ENCODE results near the gene GGT6. TPM values are rescaled to one million over a fixed set of nuclear protein-coding genes. Genes with fewer than 3 reads are reported as not detected.

The GGT6 gene
- total RNA-seq, 1 experiment from 2014 or later, result not detected

- no peaks in the 10 kb centered on the region for H3K9me2 ChIP-seq (replicated peaks; ENCODE audit: insufficient read depth, low read length)
- H3K4me1 ChIP-seq (ENCODE audit: low read length), result no peaks in the 10 kb centered on the region
- H3K27ac ChIP-seq (ENCODE audit: low read length), result no peak overlapping the region
- no peak overlapping the region for H3K4me2 ChIP-seq (ENCODE audit: low read depth, low read length, poor library complexity, severe bottlenecking)
- DNase-seq, result no peak
- no peak overlapping the region for H3K4me3 ChIP-seq (ENCODE audit: low read length)
- H4K20me1 ChIP-seq (ENCODE audit: insufficient read depth, low read depth, low read length), result peaks cover 26% of the 10 kb centered on the region; the same call in 1 of the 2 replicates
- H3K79me2 ChIP-seq (ENCODE audit: low read length), result no peaks in the 10 kb centered on the region
- no peak overlapping the region for H3K9ac ChIP-seq (ENCODE audit: low read length)
- H2AFZ ChIP-seq (ENCODE audit: low read length), result no peak overlapping the region
- peaks cover 12% of the 10 kb centered on the region; the same call in 1 of the 2 replicates for H3K36me3 ChIP-seq (ENCODE audit: insufficient read depth, low read length)
- no peaks in the 10 kb centered on the region for H3K9me3 ChIP-seq (ENCODE audit: low read length)
- no peaks in the 10 kb centered on the region for H3K27me3 ChIP-seq (ENCODE audit: low read length)
Measured at GRCh38 chr17:4539025-4539424, 21.4 kb downstream of the GGT6 start.

GRCh38 chr17:4538236-4539002 lies 22.0 kb downstream of the GGT6 start:
- H3K27ac ChIP-seq (ENCODE audit: low read length), result no peak overlapping the region

GRCh38 chr17:4537451-4538235 lies 22.7 kb downstream of the GGT6 start:
- Histone ChIP-seq H3K9ac (ENCODE audit: low read length) (no peak overlapping the region), H3K27me3 (ENCODE audit: low read length) (no peaks in the 10 kb centered on the region), H3K27ac (ENCODE audit: low read length) (no peak overlapping the region), H3K4me3 (ENCODE audit: low read length) (no peak overlapping the region), H3K36me3 (ENCODE audit: insufficient read depth, low read length) (peaks cover 12% of the 10 kb centered on the region; the same call in 1 of the 2 replicates), H4K20me1 (ENCODE audit: insufficient read depth, low read depth, low read length) (peaks cover 23% of the 10 kb centered on the region; the same call in 1 of the 2 replicates), H2AFZ (ENCODE audit: low read length) (no peak overlapping the region), H3K79me2 (ENCODE audit: low read length) (no peaks in the 10 kb centered on the region), H3K9me2 (replicated peaks; ENCODE audit: insufficient read depth, low read length) (no peaks in the 10 kb centered on the region), H3K9me3 (ENCODE audit: low read length) (no peaks in the 10 kb centered on the region), H3K4me1 (ENCODE audit: low read length) (no peaks in the 10 kb centered on the region), H3K4me2 (ENCODE audit: low read depth, low read length, poor library complexity, severe bottlenecking) (no peak overlapping the region)
- no peak for DNase-seq

More at GRCh38 chr17:4538236-4539002, 22.0 kb downstream of the GGT6 start:
- Histone ChIP-seq H2AFZ (ENCODE audit: low read length) (no peak overlapping the region), H3K9me3 (ENCODE audit: low read length) (no peaks in the 10 kb centered on the region), H3K27me3 (ENCODE audit: low read length) (no peaks in the 10 kb centered on the region), H3K36me3 (ENCODE audit: insufficient read depth, low read length) (peaks cover 12% of the 10 kb centered on the region; the same call in 1 of the 2 replicates), H4K20me1 (ENCODE audit: insufficient read depth, low read depth, low read length) (peaks cover 26% of the 10 kb centered on the region; the same call in 1 of the 2 replicates), H3K79me2 (ENCODE audit: low read length) (no peaks in the 10 kb centered on the region), H3K4me2 (ENCODE audit: low read depth, low read length, poor library complexity, severe bottlenecking) (no peak overlapping the region), H3K9me2 (replicated peaks; ENCODE audit: insufficient read depth, low read length) (no peaks in the 10 kb centered on the region), H3K9ac (ENCODE audit: low read length) (no peak overlapping the region), H3K4me1 (ENCODE audit: low read length) (no peaks in the 10 kb centered on the region), H3K4me3 (ENCODE audit: low read length) (no peak overlapping the region)
- no peak for DNase-seq

- Histone ChIP-seq H3K27me3 (ENCODE audit: low read length) (no peaks in the 10 kb centered on the region), H4K20me1 (ENCODE audit: insufficient read depth, low read depth, low read length) (peaks cover 23% of the 10 kb centered on the region; the same call in 1 of the 2 replicates), H3K27ac (ENCODE audit: low read length) (no peak overlapping the region), H3K9ac (ENCODE audit: low read length) (no peak overlapping the region), H3K9me2 (replicated peaks; ENCODE audit: insufficient read depth, low read length) (no peaks in the 10 kb centered on the region), H3K4me1 (ENCODE audit: low read length) (no peaks in the 10 kb centered on the region), H3K36me3 (ENCODE audit: insufficient read depth, low read length) (peaks cover 9% of the 10 kb centered on the region; the same call in 1 of the 2 replicates), H3K79me2 (ENCODE audit: low read length) (no peaks in the 10 kb centered on the region), H3K4me2 (ENCODE audit: low read depth, low read length, poor library complexity, severe bottlenecking) (no peak overlapping the region), H3K9me3 (ENCODE audit: low read length) (no peaks in the 10 kb centered on the region), H3K4me3 (ENCODE audit: low read length) (no peak overlapping the region), H2AFZ (ENCODE audit: low read length) (no peak overlapping the region)
- no peak for DNase-seq
Measured at GRCh38 chr17:4536742-4537411, 23.5 kb downstream of the GGT6 start.

GRCh38 chr17:4536259-4536741 lies 24.1 kb downstream of the GGT6 start:
- Histone ChIP-seq H4K20me1 (ENCODE audit: insufficient read depth, low read depth, low read length) (peaks cover 21% of the 10 kb centered on the region; the same call in 1 of the 2 replicates), H3K27me3 (ENCODE audit: low read length) (no peaks in the 10 kb centered on the region), H3K36me3 (ENCODE audit: insufficient read depth, low read length) (peaks cover 4% of the 10 kb centered on the region; the same call in 1 of the 2 replicates), H3K9me3 (ENCODE audit: low read length) (no peaks in the 10 kb centered on the region), H3K27ac (ENCODE audit: low read length) (no peak overlapping the region), H3K9ac (ENCODE audit: low read length) (no peak overlapping the region), H3K4me3 (ENCODE audit: low read length) (no peak overlapping the region), H3K4me2 (ENCODE audit: low read depth, low read length, poor library complexity, severe bottlenecking) (no peak overlapping the region), H3K9me2 (replicated peaks; ENCODE audit: insufficient read depth, low read length) (no peaks in the 10 kb centered on the region), H2AFZ (ENCODE audit: low read length) (no peak overlapping the region), H3K4me1 (ENCODE audit: low read length) (no peaks in the 10 kb centered on the region), H3K79me2 (ENCODE audit: low read length) (no peaks in the 10 kb centered on the region)
- peak; percentile 58 for DNase-seq

GRCh38 chr17:4535667-4536258 lies 24.6 kb downstream of the GGT6 start:
- H3K4me3 ChIP-seq (ENCODE audit: low read length), result no peak overlapping the region
- peaks cover 20% of the 10 kb centered on the region; the same call in 1 of the 2 replicates for H4K20me1 ChIP-seq (ENCODE audit: insufficient read depth, low read depth, low read length)
- no peak overlapping the region for H2AFZ ChIP-seq (ENCODE audit: low read length)
- H3K27me3 ChIP-seq (ENCODE audit: low read length), result no peaks in the 10 kb centered on the region
- peaks cover 3% of the 10 kb centered on the region; the same call in 1 of the 2 replicates for H3K36me3 ChIP-seq (ENCODE audit: insufficient read depth, low read length)
- no peaks in the 10 kb centered on the region for H3K79me2 ChIP-seq (ENCODE audit: low read length)
- no peaks in the 10 kb centered on the region for H3K9me2 ChIP-seq (replicated peaks; ENCODE audit: insufficient read depth, low read length)
- no peak overlapping the region for H3K9ac ChIP-seq (ENCODE audit: low read length)
- no peak overlapping the region for H3K27ac ChIP-seq (ENCODE audit: low read length)
- no peak overlapping the region for H3K4me2 ChIP-seq (ENCODE audit: low read depth, low read length, poor library complexity, severe bottlenecking)
- H3K9me3 ChIP-seq (ENCODE audit: low read length), result no peaks in the 10 kb centered on the region
- DNase-seq, result no peak
- H3K4me1 ChIP-seq (ENCODE audit: low read length), result no peaks in the 10 kb centered on the region

- Histone ChIP-seq H3K9ac (ENCODE audit: low read length) (no peak overlapping the region), H3K4me2 (ENCODE audit: low read depth, low read length, poor library complexity, severe bottlenecking) (no peak overlapping the region)
Measured at GRCh38 chr17:4534928-4535666, 25.3 kb downstream of the GGT6 start.

More at GRCh38 chr17:4534928-4535666, 25.3 kb downstream of the GGT6 start:
- no peak overlapping the region for H3K4me3 ChIP-seq (ENCODE audit: low read length)
- H3K9me2 ChIP-seq (replicated peaks; ENCODE audit: insufficient read depth, low read length), result no peaks in the 10 kb centered on the region
- H3K79me2 ChIP-seq (ENCODE audit: low read length), result no peaks in the 10 kb centered on the region
- peak; percentile 70 for DNase-seq
- no peaks in the 10 kb centered on the region for H3K4me1 ChIP-seq (ENCODE audit: low read length)
- H3K27me3 ChIP-seq (ENCODE audit: low read length), result no peaks in the 10 kb centered on the region
- H2AFZ ChIP-seq (ENCODE audit: low read length), result no peak overlapping the region
- H4K20me1 ChIP-seq (ENCODE audit: insufficient read depth, low read depth, low read length), result peaks cover 17% of the 10 kb centered on the region; the same call in 1 of the 2 replicates
- no peaks in the 10 kb centered on the region for H3K9me3 ChIP-seq (ENCODE audit: low read length)
- H3K27ac ChIP-seq (ENCODE audit: low read length), result no peak overlapping the region
- H3K36me3 ChIP-seq (ENCODE audit: insufficient read depth, low read length), result peaks cover 3% of the 10 kb centered on the region; the same call in 1 of the 2 replicates

Data from Karpas-422 (cell line).